HEK293 (cell line): ENCODE data around the gene UCHL1.

Experiments used
- BCL6B ChIP-seq: fragments of 450-650 bp; formaldehyde crosslinking; IDR thresholded peaks from 2 replicates; pipeline ENCODE4 v1.5.1; 2017; ENCODE audit warnings: missing biosample characterization, missing genetic modification characterization
- CTCF ChIP-seq: fragments of 450-650 bp; formaldehyde crosslinking; IDR thresholded peaks from 2 replicates; pipeline ENCODE4 v1.5.1; 2016; ENCODE audit warnings: missing biosample characterization, missing genetic modification characterization
- GLI4 ChIP-seq: fragments of 450-650 bp; formaldehyde crosslinking; IDR thresholded peaks from 2 replicates; pipeline ENCODE4 v1.5.1; 2016; ENCODE audit warnings: missing biosample characterization, missing genetic modification characterization
- KLF7 ChIP-seq: fragments of 450-650 bp; formaldehyde crosslinking; IDR thresholded peaks from 2 replicates; pipeline ENCODE4 v1.5.1; 2016; ENCODE audit warnings: missing biosample characterization, missing genetic modification characterization, borderline replicate concordance
- OSR2 ChIP-seq: fragments of 450-650 bp; formaldehyde crosslinking; IDR thresholded peaks from 2 replicates; pipeline ENCODE4 v1.5.1; 2016; ENCODE audit warnings: missing biosample characterization, missing genetic modification characterization
- PBX3 ChIP-seq: sonication (generic); formaldehyde crosslinking; IDR thresholded peaks from 2 replicates; pipeline ENCODE4 v1.8.1; 2022; ENCODE audit warnings: mild to moderate bottlenecking, moderate library complexity, missing genetic modification reagents
- SALL2 ChIP-seq: fragments of 450-650 bp; formaldehyde crosslinking; IDR thresholded peaks from 2 replicates; pipeline ENCODE4 v1.5.0; 2017; ENCODE audit warnings: missing biosample characterization, mild to moderate bottlenecking, missing genetic modification characterization, borderline replicate concordance
- TRIM28 ChIP-seq: IDR thresholded peaks from 2 replicates; pipeline ENCODE4 v1.6.1; 2011; ENCODE audit warnings: low read length, control low read depth, borderline replicate concordance
- ZBTB20 ChIP-seq: fragments of 450-650 bp; formaldehyde crosslinking; IDR thresholded peaks from 2 replicates; pipeline ENCODE4 v1.5.1; 2016; ENCODE audit warnings: missing biosample characterization, missing genetic modification characterization
- ZFHX2 ChIP-seq: fragments of 450-650 bp; formaldehyde crosslinking; conservative IDR thresholded peaks from 2 replicates; pipeline ENCODE4 v1.5.1; 2016; ENCODE audit warnings: missing biosample characterization, missing genetic modification characterization
- ZNF16 ChIP-seq: fragments of 450-650 bp; formaldehyde crosslinking; IDR thresholded peaks from 2 replicates; pipeline ENCODE4 v1.5.1; 2016; ENCODE audit warnings: low read depth, missing biosample characterization, missing genetic modification characterization
- ZNF19 ChIP-seq: fragments of 450-650 bp; formaldehyde crosslinking; IDR thresholded peaks from 2 replicates; pipeline ENCODE4; 2016; ENCODE audit warnings: missing biosample characterization, missing genetic modification characterization, low read depth
- ZNF223 ChIP-seq: fragments of 450-650 bp; formaldehyde crosslinking; IDR thresholded peaks from 2 replicates; pipeline ENCODE4 v1.5.1; 2016; ENCODE audit warnings: missing biosample characterization, missing genetic modification characterization
- ZNF23 ChIP-seq: fragments of 450-650 bp; formaldehyde crosslinking; IDR thresholded peaks from 2 replicates; pipeline ENCODE4 v1.5.1; 2016; ENCODE audit warnings: missing biosample characterization, missing genetic modification characterization, borderline replicate concordance
- ZNF274 ChIP-seq, 2 experiments: fragments of 200-500 bp in 1 of 2; fragments of 450-650 bp in 1 of 2; sonication (Bioruptor generic) in 1 of 2; formaldehyde crosslinking in 1 of 2; IDR thresholded peaks; 2 replicates each; pipeline versions ENCODE4 v1.5.1 to v1.6.1; 2014 to 2016; ENCODE audit warnings: borderline replicate concordance in 1 of 2, inconsistent platforms in 1 of 2, low read length in 1 of 2, missing biosample characterization in 1 of 2, missing genetic modification characterization in 1 of 2
- ZNF341 ChIP-seq: fragments of 450-650 bp; formaldehyde crosslinking; IDR thresholded peaks from 2 replicates; pipeline ENCODE4; 2016; ENCODE audit warnings: low read depth, missing biosample characterization, missing genetic modification characterization
- ZNF362 ChIP-seq: fragments of 450-650 bp; formaldehyde crosslinking; IDR thresholded peaks from 2 replicates; pipeline ENCODE4 v1.5.1; 2016; ENCODE audit warnings: missing biosample characterization, missing genetic modification characterization
- ZNF426 ChIP-seq: fragments of 450-650 bp; formaldehyde crosslinking; IDR thresholded peaks from 2 replicates; pipeline ENCODE4 v1.5.1; 2017; ENCODE audit warnings: missing biosample characterization, missing genetic modification characterization, mild to moderate bottlenecking, inconsistent platforms, moderate library complexity
- ZNF48 ChIP-seq: fragments of 450-650 bp; formaldehyde crosslinking; IDR thresholded peaks from 2 replicates; pipeline ENCODE4 v1.5.1; 2016; ENCODE audit warnings: missing biosample characterization, missing genetic modification characterization
- ZNF518A ChIP-seq: fragments of 450-650 bp; formaldehyde crosslinking; conservative IDR thresholded peaks from 2 replicates; pipeline ENCODE4 v1.5.1; 2016; ENCODE audit warnings: low read depth, missing biosample characterization, missing genetic modification characterization
- ZNF621 ChIP-seq: fragments of 450-650 bp; formaldehyde crosslinking; IDR thresholded peaks from 2 replicates; pipeline ENCODE4 v1.5.1; 2017; ENCODE audit warnings: missing biosample characterization, missing genetic modification characterization
- ZNF626 ChIP-seq: fragments of 450-650 bp; sonication (Bioruptor Pico); formaldehyde crosslinking; IDR thresholded peaks from 2 replicates; pipeline ENCODE4 v1.5.1; 2018; ENCODE audit warnings: missing biosample characterization, missing genetic modification characterization, inconsistent platforms
- ZNF629 ChIP-seq: fragments of 450-650 bp; formaldehyde crosslinking; IDR thresholded peaks from 2 replicates; pipeline ENCODE4 v1.5.1; 2017; ENCODE audit warnings: missing biosample characterization, missing genetic modification characterization
- ZNF677 ChIP-seq: fragments of 450-650 bp; IDR thresholded peaks from 2 replicates; pipeline ENCODE4 v1.5.0; 2018; ENCODE audit warnings: missing biosample characterization, mild to moderate bottlenecking, missing genetic modification characterization, moderate library complexity
- ZNF777 ChIP-seq: fragments of 450-650 bp; formaldehyde crosslinking; IDR thresholded peaks from 2 replicates; pipeline ENCODE4 v1.5.1; 2017; ENCODE audit warnings: missing biosample characterization, missing genetic modification characterization, borderline replicate concordance
- ZNF791 ChIP-seq: fragments of 450-650 bp; formaldehyde crosslinking; IDR thresholded peaks from 2 replicates; pipeline ENCODE4 v1.5.1; 2016; ENCODE audit warnings: missing biosample characterization, missing genetic modification characterization
- ZNF843 ChIP-seq: fragments of 450-650 bp; formaldehyde crosslinking; IDR thresholded peaks from 2 replicates; pipeline ENCODE4 v1.5.1; 2016; ENCODE audit warnings: missing biosample characterization, missing genetic modification characterization
- ZXDB ChIP-seq: fragments of 450-650 bp; formaldehyde crosslinking; IDR thresholded peaks from 2 replicates; pipeline ENCODE4 v1.5.1; 2016; ENCODE audit warnings: missing biosample characterization, missing genetic modification characterization

Gene UCHL1

GRCh38 chr4:41214136-41214824 lies 42.4 kb upstream of the UCHL1 start, which contains the start of gene APBB2 (continued):
- no peak for TF ChIP-seq ZNF362 (tag by site-specific recombination)
- TF ChIP-seq ZNF791 (tag by site-specific recombination) = no peak
- no peak for TF ChIP-seq ZNF518A (tag by site-specific recombination)
- no peak for TF ChIP-seq ZNF223
- no peak for TF ChIP-seq ZNF426 (tag by site-specific recombination)
- TF ChIP-seq CTCF (tag by site-specific recombination) = peak; percentile 74
- no peak for TF ChIP-seq ZNF48 (tag by site-specific recombination)
- TF ChIP-seq ZNF341 = peak; percentile 6; the same call in 1 of the 2 replicates
- no peak for TF ChIP-seq ZNF621 (tag by site-specific recombination)
- no peak for TF ChIP-seq ZNF777
- TF ChIP-seq OSR2 (tag by site-specific recombination) = no peak
- TF ChIP-seq PBX3 = no peak
- TF ChIP-seq ZNF274 (IDR thresholded peaks at IDR 0.05; ENCODE audit: low read length) = no peak
- no peak for TF ChIP-seq ZNF274 (tag by site-specific recombination; IDR thresholded peaks at IDR 0.05; ENCODE audit: borderline replicate concordance)
- TF ChIP-seq SALL2 = no peak
- TF ChIP-seq ZNF629 (tag by site-specific recombination) = no peak
- TF ChIP-seq KLF7 (tag by site-specific recombination) = no peak
- TF ChIP-seq ZNF23 (tag by site-specific recombination) = no peak
- TF ChIP-seq ZFHX2 = no peak
- TF ChIP-seq TRIM28 = no peak; the same call in 1 of the 2 replicates
- no peak for TF ChIP-seq ZNF16 (tag by site-specific recombination)
- no peak for TF ChIP-seq ZNF677 (tag by site-specific recombination)
- no peak for TF ChIP-seq ZNF19
- no peak for TF ChIP-seq ZNF626 (tag by site-specific recombination)
- no peak for TF ChIP-seq BCL6B (tag by site-specific recombination)
- TF ChIP-seq ZBTB20 (tag by site-specific recombination) = no peak
- TF ChIP-seq ZXDB (tag by site-specific recombination) = 0 out of 2 replicates have a peak, but pooled peaks have one; percentile 32
- TF ChIP-seq GLI4 (tag by site-specific recombination) = no peak
- TF ChIP-seq ZNF843 = no peak
